HG02763 (cell line): Measurements from ENCODE around the gene CDHR3.

Experiments used
- ATAC-seq: cut with Tn5 transposase; IDR thresholded peaks from one replicate; pipeline ENCODE4 v1.9.1; 2021; ENCODE audit warnings: mild to moderate bottlenecking, moderate library complexity; ENCODE audit not compliant: unreplicated experiment

The CDHR3 gene, protein sequence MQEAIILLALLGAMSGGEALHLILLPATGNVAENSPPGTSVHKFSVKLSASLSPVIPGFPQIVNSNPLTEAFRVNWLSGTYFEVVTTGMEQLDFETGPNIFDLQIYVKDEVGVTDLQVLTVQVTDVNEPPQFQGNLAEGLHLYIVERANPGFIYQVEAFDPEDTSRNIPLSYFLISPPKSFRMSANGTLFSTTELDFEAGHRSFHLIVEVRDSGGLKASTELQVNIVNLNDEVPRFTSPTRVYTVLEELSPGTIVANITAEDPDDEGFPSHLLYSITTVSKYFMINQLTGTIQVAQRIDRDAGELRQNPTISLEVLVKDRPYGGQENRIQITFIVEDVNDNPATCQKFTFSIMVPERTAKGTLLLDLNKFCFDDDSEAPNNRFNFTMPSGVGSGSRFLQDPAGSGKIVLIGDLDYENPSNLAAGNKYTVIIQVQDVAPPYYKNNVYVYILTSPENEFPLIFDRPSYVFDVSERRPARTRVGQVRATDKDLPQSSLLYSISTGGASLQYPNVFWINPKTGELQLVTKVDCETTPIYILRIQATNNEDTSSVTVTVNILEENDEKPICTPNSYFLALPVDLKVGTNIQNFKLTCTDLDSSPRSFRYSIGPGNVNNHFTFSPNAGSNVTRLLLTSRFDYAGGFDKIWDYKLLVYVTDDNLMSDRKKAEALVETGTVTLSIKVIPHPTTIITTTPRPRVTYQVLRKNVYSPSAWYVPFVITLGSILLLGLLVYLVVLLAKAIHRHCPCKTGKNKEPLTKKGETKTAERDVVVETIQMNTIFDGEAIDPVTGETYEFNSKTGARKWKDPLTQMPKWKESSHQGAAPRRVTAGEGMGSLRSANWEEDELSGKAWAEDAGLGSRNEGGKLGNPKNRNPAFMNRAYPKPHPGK

DNA sequence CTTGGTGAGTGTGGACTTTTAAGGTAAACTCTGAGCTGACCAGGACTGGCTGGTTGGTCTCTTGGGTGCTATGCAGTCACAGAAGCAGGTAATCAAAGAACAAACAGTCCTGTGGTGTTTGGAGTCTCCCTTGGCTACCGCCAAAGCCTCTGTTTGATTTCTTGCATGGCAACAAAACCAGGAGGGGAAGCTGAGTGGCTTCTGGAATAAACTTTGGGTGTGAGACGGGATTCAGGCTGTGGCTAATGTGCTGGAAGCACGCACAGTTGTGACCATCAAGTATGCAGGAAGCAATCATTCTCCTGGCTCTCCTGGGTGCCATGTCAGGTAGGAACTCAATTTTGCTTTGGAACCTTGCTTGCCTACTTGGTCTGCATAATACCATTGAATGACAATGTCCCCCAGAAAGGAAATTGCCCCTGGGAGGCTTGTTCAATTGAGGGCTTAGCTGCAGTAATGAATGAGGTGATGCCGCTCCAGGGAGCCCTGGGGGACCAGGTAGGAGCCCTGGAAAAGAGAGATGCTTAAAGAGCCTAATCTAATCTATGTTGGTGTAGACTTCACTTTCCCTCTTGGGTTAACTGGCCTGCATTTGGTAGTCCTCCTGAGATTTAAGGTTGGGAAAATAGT is at the start of gene CDHR3:
Gene CDHR3, plus strand, starts transcription at position 227 of the 630 bp plus-strand sequence. Its CDS starts 55 bp downstream, at position 282.
- ATAC-seq, result no peak

DNA sequence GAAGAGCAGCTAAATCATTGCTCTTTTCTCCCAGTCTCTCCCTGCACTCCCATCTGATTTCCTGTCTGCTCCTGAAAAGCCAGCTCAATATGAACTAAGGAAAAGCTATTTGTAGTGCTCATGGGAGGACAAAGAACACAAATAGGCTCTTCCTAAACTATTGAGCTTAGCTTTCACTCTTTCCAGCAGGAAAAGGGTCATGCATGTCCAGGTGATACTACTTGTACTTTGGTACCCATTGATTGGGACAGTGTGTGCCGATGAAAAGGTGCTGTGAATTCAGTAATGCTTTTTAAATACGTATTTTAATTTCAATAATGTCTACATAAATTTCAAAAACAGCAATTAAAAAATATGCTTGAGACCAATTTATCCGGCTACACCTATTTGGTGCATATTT is 49.1 kb upstream of the CDHR3 start:
- ATAC-seq, result no peak

DNA sequence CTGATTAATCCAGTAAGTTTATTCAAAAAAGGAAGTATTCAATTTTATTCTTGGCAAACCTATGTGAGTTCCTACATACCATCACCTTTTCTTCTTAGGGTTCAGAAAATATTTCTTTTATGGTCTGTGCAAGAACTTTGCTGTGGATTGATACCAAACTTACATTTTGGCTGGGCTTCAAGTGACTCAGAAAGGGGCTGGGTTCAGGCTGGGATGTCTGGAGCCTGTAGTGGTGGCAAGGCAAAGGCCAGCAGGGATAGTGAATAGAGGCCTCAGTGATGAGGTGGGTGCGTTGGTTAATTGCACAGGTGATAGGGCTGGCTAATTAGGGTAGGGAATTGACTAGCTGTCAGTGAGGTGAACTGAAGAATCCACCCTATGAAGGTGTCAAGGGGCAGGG is 46.5 kb upstream of the CDHR3 start:
- no peak for ATAC-seq

DNA sequence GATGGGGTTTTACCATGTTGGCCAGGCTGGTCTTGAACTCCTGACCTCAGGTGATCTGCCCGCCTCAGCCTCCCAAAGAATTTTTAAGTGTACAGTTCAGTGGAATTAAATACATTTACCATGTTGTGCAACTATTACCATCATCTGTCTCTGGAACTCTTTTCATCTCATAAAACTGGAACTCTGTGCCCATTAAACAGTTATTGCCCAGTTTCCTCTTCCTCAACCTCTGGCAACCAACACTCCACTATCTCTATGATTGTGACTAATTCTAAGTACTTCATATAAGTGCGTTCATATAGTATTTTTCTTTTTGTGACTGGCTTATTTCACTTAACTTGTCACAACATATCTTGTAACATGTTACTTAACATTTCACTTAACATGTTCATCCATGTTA is 45.4 kb upstream of the CDHR3 start:
- no peak for ATAC-seq

DNA sequence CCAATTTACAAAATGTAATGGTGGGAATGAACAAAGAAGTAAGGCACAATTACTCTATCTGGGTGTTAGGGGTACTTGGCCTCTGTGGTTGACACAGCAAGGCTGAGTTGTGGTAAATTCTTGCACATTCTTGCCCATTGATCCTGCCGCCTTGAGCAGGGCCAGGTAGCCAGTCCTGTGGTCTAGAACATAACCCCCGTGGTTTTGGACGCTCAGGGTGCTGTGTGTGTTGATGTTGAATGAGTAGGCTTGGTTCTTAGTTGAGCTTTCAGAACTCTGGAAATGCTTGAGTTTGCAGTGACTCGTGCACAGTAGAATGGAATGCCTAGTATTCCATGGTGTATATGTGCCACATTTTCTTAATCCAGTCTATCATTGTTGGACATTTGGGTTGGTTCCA is 42.3 kb upstream of the CDHR3 start:
- no peak for ATAC-seq

DNA sequence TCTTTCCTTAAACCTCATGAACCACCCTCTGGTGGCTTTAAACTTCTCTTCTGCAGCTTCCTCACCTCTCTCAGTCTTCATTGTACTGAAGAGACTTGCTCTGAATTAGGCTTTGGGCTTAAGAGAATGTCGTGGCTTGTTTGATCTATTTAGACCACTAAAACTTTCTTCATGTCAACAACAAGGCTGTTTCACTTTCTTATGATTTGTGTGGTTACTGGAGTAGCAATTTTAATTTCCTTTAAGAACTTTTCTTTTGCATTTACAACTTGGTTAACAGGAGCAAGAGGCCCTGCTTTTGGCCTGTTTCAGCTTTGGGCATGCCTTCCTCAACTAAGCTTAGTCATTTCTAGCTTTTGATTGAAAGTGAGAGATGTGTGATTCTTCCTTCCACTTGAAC is 38.1 kb upstream of the CDHR3 start:
- no peak for ATAC-seq

DNA sequence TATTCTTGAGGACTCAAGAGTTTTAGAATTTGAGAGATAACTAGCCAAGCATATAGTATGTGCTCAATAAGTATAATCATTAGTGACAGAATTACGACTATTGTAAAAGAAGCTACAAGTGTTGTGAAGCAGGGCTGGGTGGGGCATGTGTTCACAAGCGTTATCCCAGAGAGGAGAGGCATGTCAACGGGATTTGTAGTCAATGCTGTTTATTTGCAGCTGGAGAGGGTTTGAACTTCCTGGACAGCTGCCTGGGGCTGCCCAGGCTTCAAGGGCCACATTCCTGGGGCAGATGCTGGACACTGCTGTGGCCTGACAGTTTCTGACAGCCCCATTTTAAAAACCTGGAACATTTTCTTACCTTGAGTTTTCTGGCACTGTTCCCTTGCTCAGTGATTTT is 36.9 kb upstream of the CDHR3 start:
- no peak for ATAC-seq

DNA sequence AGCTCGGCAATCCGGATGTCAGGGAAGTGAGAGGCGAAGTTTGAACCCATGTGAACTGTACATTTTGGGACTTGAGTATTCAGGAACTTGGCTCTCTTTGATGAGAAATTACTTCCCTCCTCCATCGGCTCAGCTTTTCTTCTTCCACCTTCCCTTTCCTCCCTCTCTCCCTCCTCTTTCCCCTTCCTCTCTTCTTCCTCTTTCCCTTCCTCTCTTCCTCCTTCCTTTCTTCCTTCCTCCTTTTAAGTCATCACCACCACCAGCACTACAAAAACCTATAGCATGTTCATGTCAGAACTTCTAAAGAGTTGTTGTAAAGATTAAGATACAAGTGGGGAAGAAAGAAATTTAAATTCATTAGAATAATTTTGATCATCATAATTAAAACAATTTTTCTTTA is 31.9 kb upstream of the CDHR3 start:
- ATAC-seq, result no peak

DNA sequence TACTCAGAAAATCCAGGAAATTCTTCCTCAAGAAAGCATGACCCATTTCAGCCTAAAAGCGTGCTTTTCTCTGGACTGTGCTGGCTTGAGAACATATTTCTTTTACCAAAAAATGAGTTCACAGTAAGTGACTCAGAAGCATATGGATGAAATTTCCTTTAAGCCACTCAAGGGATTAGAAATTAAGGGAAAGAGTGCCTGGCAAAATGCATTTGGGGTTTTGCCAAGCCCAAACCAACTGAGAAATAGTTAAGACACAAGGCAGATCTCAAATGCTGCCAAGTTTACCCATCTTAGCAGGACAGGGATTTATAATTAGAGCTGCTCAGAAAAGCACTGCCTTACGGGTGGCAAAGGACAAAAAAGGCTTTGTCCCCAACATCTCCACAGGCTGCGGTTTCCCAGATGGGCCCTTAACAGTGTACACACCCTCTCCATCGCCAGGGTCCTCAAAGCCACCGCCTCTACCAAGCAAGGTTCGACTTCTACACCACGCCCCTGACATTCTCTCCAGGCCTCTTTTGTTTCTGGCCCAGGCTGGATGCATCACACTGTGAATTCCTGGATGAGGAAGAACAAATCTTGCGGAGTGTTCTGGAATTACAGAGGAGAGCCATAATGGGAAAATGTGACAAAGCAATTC is 30.1 kb upstream of the CDHR3 start:
- ATAC-seq, result no peak

DNA sequence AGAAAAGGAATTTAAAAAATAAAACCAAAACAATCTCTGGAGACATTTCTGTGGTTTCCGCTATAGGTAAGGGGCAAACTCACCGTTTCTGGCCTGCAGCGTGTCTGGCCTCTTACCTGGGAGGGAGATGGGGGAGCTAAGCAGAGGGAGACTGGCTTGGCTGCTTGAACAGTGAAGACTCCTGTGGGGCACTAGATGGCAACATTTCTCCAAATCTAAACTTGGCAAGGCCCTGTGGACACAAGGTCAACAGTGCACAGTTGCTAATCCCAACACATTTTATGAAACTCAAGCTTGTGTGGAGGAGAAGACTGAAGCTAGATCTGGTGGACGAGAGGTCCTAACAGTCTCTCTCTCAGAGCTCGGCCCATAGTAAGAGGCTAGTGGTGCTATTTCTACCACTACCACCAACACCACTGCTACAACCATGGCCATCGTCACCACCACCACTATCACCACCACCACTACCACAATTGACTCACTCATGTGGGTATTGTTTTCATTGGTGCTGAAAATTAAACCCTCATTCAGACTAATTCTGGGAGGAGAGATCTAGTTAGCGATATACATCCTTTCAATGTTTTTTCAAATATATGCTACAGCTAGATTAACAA is 28.4 kb upstream of the CDHR3 start:
- no peak for ATAC-seq

DNA sequence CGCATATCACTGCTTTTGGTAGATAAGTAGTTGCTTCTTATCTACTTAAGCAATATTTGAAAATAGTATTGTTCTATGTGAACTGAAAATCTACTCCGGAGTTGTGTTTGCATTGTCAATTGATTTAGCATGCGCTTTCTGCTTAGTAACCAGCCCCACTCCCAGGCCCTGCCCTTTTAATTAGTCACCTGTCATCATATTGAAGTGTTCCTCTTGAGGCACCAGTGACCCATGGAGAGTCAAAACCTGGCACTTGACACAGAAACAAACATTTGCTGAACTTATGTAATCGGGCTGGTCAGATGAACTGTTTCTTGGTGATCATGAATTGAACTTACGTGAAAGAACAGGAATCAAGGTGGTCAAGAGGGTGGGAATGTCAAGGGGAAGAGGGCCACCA is 27.8 kb upstream of the CDHR3 start:
- ATAC-seq, result no peak

DNA sequence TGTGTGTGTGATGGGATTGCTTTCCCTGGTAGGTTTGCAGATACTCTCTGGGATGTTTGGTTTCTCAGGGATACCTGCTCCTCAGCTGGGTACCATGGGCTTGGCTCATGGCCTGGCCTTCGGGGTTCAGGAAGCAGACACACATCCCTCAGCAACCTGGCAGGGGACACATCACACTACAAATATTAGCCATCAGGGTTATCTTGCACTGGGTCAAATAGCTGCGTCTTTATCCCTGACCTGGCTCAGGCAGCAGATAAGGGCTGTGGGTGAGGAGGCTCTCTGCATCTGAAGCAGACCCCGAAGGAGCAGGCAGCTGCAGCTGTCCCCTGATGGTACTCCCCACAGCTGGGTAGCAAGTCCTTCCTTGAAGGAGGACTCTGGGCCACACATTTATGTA is 25.7 kb upstream of the CDHR3 start:
- ATAC-seq, result no peak

DNA sequence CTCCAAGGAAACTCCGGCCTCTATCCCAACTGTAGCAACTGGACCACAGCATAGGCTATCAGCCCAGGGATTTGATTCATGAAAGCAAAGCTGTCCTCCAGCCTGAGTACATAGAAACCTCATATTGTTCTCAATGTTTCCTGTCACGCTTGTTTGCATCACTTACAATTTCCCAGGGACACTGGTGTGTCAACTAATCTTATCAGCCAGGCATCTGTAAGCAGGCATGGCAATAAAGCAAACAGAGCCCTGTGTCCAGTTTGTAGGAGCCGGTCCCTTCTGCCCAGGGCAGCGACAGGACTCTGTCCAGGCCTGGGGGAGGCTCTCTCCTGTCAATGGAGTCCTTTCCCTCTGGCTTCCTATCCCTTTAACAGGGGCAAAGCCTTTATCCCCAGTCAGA is 23.0 kb upstream of the CDHR3 start:
- no peak for ATAC-seq

DNA sequence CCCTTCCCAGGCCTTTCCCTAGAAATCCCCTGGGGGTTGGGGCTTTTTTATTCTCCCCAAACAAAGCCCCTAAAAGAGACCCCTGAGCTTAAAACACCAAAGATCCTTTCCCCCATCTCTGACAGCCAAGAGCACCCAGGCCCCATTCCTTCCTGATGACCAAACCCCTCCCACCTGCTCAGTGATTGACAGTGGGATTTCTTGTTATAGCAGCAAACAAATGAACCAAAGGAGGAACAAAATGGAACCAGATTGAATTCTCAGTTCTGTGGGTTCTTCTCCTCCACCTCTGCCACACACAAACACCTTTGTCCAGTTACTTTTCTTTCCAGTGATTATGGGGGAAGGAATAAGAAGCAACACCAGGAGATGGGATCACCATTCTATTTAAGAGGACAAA is 21.5 kb upstream of the CDHR3 start:
- ATAC-seq, result no peak

DNA sequence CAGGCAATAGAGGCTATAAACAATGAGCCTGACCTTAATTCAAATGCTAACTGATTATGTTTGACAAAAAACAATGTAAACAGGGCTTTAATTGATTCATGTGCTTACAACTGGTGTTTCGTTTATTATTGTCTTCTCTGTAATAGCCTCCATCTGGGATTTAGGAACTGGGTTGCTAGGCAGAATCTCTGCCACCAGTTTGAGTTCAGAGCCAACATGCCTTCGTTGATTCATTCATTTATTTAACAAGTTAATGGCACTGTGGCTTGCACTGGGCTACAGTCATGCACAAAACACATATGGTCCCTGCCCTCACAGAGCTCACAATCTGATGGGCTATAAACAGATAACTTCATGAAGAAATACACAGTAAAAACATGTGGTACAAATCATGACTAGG is 19.6 kb upstream of the CDHR3 start:
- ATAC-seq, result no peak

DNA sequence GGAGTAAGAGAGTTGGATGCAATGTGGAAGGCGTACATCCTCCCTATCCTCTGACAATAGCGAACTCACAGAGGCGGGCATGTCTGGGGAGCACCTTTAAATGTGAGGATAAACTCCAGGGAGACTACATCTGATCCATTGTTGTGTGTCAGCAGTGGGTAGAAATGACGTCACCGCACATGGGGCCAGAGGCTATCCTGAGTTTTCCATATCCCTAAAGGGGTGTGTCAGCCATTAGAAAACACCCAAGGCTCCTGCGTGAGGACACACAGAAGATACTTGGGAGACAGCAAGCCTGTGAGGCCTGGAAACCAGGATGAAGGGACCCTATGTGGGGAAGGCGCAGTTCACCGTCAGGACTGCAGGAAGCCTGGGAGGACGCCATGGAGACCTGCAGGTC is 17.2 kb upstream of the CDHR3 start:
- ATAC-seq, result no peak

DNA sequence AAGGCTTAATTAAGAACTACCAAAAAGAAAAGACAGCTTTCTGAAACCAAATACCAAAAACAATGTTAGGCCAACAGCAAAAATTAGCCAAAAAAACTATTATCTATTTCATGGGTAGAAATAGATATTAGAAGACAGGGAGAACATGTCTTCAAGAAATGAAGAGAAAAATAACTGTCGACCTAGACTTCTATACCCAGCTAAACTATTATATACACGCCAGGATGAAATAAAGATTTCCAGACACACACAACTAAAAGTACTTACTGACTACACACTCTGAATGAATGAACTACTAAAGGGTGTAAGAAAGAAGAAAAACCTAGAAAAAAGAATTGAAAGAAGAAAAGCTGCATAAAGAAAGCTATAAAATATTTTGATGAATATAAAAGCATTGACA is 11.5 kb upstream of the CDHR3 start:
- no peak for ATAC-seq

DNA sequence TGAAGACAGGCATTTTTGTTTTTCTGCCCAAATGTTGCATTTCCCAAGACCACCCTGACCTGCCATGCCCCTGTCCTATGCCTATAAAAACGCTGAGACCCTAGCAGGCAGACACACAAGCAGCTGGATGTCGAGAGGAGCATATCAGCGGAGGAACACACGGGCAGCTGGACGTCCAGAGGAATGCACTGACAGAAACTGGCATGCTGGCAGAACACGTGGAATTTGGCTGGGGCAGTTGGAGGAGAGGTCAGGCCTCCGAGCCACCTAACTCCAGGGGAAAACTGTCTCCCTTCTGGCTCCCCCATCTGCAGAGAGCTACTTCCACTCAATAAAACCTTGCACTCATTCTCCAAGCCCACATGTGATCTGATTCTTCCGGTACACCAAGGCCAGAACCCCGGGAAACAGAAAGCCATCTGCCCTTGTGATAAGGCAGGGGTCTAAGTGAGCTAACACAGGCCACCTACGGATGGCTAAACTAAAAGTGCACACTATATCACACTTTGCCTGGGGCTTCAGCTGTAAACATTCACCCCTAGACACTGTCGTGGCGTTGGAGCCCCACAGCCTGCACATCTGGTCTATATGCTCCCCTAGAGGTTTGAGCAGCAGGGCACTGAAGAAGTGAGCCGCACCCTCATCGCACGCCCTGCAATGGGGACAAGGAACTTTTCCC is 10.0 kb upstream of the CDHR3 start:
- ATAC-seq, result no peak

DNA sequence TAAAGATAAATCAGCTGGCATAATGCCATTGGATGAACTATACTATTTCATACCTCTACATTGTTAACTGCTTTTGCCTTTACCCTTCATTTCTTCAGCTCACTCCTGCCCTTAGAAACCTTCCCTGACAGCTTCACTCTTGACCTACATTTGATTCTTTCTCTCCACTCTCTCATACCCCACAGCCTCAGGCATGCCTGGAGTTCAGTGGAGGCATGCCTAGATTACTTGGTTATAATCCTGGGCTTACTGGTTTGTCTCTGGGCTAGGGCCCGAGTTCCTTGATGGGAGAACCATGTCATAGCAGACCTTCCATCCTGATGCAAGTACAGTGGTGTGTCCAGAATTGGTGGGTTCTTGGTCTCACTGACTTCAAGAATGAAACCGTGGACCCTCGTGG is 8.4 kb upstream of the CDHR3 start:
- no peak for ATAC-seq
